AG09309 (cell line): ENCODE measurements around the gene ETNK1.

Source experiments
- DNase-seq: peaks from one replicate; pipeline ENCODE4 v3.0.0-alpha.2; 2010; ENCODE audit warnings: low read depth
- H3K4me3 ChIP-seq: 2 replicates; pipeline ENCODE4 v1.5.1; 2011; ENCODE audit warnings: mild to moderate bottlenecking, low read depth, low read length, moderate library complexity; ENCODE audit not compliant: control insufficient read depth
- TF ChIP-seq, protein P1 (sequence below): IDR thresholded peaks from 2 replicates; pipeline ENCODE4 v1.5.1; 2011; ENCODE audit warnings: mild to moderate bottlenecking, low read depth, low read length, inconsistent platforms; ENCODE audit not compliant: insufficient read depth, control insufficient read depth; ENCODE audit errors: missing control alignments

Gene ETNK1, protein sequence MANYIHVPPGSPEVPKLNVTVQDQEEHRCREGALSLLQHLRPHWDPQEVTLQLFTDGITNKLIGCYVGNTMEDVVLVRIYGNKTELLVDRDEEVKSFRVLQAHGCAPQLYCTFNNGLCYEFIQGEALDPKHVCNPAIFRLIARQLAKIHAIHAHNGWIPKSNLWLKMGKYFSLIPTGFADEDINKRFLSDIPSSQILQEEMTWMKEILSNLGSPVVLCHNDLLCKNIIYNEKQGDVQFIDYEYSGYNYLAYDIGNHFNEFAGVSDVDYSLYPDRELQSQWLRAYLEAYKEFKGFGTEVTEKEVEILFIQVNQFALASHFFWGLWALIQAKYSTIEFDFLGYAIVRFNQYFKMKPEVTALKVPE

DNA sequence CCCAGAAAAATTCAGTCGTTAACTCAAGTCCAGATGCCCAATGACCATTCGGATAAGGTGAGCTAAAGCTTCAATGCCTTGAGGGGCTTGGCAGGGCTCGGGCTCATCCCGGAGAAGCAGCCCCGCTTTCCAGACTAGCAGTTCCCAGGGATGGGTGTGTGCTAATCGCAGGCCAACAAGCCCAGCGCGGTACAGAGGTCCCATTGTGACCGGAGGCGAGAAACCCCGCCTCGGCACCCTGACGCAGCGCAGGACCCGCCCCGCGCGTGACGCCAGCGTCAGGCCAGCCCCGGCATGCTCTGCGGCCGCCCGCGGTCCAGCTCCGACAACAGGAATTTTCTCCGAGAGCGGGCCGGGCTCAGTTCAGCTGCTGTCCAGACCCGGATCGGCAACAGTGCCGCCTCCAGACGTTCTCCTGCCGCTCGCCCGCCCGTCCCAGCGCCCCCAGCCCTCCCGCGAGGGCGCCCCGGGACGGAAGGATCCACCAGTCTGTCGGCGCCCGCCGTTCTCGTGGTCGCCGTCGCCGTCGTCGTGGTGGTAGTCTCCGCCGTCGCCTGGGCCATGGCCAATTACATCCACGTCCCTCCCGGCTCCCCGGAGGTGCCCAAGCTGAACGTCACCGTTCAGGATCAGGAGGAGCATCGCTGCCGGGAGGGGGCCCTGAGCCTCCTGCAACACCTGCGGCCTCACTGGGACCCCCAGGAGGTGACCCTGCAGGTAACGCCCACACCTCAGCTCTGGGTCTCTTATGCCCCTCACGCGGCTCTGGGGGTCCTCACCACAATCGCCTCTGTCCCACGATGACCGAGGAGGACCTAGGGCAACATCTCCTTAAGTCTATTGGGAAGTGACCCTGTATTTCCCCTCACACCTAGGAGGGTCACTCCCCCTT, at the start of gene ETNK1:
ETNK1 (plus strand) TSS at position 302 of the 892 bp plus-strand sequence; CDS start at position 562, 260 bp downstream.
- TF ChIP-seq, protein P1, sequence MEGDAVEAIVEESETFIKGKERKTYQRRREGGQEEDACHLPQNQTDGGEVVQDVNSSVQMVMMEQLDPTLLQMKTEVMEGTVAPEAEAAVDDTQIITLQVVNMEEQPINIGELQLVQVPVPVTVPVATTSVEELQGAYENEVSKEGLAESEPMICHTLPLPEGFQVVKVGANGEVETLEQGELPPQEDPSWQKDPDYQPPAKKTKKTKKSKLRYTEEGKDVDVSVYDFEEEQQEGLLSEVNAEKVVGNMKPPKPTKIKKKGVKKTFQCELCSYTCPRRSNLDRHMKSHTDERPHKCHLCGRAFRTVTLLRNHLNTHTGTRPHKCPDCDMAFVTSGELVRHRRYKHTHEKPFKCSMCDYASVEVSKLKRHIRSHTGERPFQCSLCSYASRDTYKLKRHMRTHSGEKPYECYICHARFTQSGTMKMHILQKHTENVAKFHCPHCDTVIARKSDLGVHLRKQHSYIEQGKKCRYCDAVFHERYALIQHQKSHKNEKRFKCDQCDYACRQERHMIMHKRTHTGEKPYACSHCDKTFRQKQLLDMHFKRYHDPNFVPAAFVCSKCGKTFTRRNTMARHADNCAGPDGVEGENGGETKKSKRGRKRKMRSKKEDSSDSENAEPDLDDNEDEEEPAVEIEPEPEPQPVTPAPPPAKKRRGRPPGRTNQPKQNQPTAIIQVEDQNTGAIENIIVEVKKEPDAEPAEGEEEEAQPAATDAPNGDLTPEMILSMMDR, result no peak
- DNase-seq, result peak; percentile 47
- H3K4me3 ChIP-seq, result peak within 1 kb of the TSS; percentile 100

DNA sequence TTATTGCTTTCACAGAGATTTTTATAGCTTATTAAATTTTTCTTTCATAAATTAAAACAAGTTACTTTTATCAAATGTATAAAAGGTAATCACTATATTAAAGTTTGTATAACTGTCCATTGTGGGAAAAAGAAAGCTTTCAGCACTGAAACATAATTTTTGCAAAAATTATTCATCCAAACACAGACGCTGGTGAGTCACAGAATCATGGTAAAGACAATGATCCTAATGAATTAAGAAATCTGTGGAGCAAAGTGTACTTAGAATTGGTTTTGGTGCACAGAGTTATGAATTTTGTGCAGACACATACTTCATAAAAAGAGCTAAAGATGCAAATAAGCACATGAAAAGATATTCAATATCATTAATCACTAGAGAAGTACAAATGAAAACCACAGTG, 48.9 kb upstream of the ETNK1 start:
- TF ChIP-seq, protein P1, result no peak
- no peak overlapping the region for H3K4me3 ChIP-seq
- DNase-seq, result no peak

DNA sequence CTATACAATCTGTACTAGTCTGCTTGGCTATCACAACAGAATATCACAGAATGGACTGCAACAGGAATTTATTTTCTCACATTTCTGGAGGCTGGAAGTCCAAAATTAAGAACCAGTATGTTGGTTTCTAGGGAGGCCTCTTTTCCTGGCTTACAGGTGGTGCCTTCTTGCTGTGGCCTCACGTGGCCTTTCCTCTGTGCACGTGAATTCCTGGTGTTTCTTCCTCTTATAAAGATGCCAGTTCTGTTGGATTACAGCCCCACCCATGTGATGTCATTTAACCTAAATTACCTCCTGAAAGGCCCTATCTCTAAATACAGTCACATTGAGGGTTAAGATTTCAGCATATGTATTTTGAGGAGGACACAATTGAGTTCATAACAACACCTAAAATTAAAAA, 48.5 kb upstream of the ETNK1 start:
- DNase-seq, result no peak
- H3K4me3 ChIP-seq, result no peak overlapping the region
- TF ChIP-seq, protein P1, result no peak

DNA sequence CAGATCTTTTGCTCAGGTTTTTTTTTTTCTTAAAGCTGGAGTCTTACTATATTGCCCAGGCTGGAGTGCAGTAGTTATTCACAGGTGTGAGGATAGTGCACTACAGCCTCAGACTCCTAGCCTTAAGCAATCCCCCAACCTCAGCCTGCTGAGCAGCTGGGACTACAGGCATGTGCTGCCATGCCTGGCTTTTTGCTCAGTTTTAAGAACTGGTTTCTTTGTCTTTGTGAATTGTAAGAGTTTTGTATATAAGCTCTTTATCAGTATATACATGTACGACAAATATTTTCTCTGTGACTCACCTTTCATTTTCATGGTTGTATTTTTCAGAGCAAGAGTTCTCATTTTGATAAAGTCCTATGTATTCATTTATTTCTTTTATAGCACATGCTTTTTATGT, 47.3 kb upstream of the ETNK1 start:
- DNase-seq, result no peak
- TF ChIP-seq, protein P1, result no peak
- H3K4me3 ChIP-seq, result no peak overlapping the region

DNA sequence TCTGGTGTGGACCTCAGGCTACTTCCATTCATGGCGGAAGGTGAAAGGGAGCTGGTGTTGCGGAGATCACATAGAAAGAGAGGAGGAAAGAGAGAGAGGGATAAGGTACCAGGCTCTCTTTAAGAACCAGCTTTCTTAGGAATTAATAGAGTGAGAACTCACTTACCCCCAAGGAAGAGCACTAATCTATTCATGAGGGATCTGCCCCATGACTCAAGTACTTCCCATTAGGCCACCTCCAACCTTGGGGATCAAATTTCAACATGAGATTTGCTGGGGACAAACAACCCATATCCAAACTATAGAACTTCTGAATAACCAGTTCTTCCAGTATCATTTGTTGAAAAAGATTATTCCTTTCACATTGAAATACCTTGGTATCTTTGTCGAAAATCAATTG, 46.6 kb upstream of the ETNK1 start:
- DNase-seq, result no peak
- TF ChIP-seq, protein P1, result no peak

DNA sequence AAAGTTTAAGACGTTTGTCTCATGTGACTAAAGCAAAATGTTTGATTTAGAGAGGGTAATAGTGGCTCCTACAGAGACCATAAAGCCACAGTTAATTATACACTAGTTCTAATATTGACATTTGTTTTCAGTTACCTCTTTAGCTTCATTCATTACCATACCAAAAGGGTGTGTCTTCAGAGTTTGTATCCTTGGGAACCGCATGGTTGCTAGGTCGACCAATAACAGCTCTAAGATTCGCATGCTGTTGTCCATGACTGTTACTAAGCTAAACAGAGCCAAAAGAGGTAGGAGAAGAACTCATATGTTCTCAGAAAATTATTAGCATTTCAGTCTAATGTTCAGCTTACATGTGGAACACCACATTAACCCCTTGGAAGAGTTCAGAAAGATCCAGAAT, 36.2 kb upstream of the ETNK1 start:
- DNase-seq, result no peak
- TF ChIP-seq, protein P1, result no peak
- H3K4me3 ChIP-seq, result no peak overlapping the region

More for the DNA sequence above, 46.6 kb upstream of the ETNK1 start:
- H3K4me3 ChIP-seq, result no peak overlapping the region
